RWPE2 (cell line): ENCODE data around the gene SUMF1.

Source experiments
- ATAC-seq: fragments of 200-7000 bp; cut with Tn5 transposase; 3 replicates; pipeline ENCODE4 v1.9.1; 2021; ENCODE audit warnings: low read depth
- DNase-seq: peaks from one replicate; pipeline ENCODE4 v3.0.0-alpha.2; 2020; ENCODE audit warnings: low spot score
- H3K27ac ChIP-seq: fragments of 450-650 bp; 2 replicates; pipeline ENCODE4 v1.5.1; 2017; ENCODE audit warnings: mild to moderate bottlenecking; ENCODE audit not compliant: poor library complexity, severe bottlenecking
- H3K27me3 ChIP-seq: fragments of 250-450 bp; sonication (Bioruptor Pico); 2 replicates; pipeline ENCODE4 v1.5.1; 2021; ENCODE audit warnings: mild to moderate bottlenecking, moderate library complexity; ENCODE audit not compliant: insufficient read depth, poor library complexity, severe bottlenecking
- H3K36me3 ChIP-seq: fragments of 250-450 bp; sonication (Bioruptor Pico); 2 replicates; pipeline ENCODE4 v1.5.1; 2020; ENCODE audit warnings: low read depth, mild to moderate bottlenecking, moderate library complexity
- H3K4me1 ChIP-seq: fragments of 250-450 bp; sonication (Bioruptor Pico); 2 replicates; pipeline ENCODE4 v1.5.1; 2021; ENCODE audit warnings: mild to moderate bottlenecking, moderate library complexity; ENCODE audit not compliant: insufficient read depth, poor library complexity, severe bottlenecking
- H3K4me3 ChIP-seq: fragments of 250-450 bp; sonication (Bioruptor Pico); 2 replicates; pipeline ENCODE4 v1.5.1; 2021; ENCODE audit warnings: mild to moderate bottlenecking, moderate library complexity; ENCODE audit not compliant: severe bottlenecking
- H3K9me3 ChIP-seq: fragments of 250-450 bp; sonication (Bioruptor Pico); 2 replicates; pipeline ENCODE4 v1.5.1; 2021; ENCODE audit warnings: mild to moderate bottlenecking, moderate library complexity; ENCODE audit not compliant: severe bottlenecking
- TF ChIP-seq, protein P1 (sequence below): fragments of 450-650 bp; IDR thresholded peaks from one replicate; pipeline ENCODE4 v1.5.1; 2017; ENCODE audit warnings: mild to moderate bottlenecking, moderate library complexity; ENCODE audit not compliant: poor library complexity, severe bottlenecking

SUMF1 gene

DNA sequence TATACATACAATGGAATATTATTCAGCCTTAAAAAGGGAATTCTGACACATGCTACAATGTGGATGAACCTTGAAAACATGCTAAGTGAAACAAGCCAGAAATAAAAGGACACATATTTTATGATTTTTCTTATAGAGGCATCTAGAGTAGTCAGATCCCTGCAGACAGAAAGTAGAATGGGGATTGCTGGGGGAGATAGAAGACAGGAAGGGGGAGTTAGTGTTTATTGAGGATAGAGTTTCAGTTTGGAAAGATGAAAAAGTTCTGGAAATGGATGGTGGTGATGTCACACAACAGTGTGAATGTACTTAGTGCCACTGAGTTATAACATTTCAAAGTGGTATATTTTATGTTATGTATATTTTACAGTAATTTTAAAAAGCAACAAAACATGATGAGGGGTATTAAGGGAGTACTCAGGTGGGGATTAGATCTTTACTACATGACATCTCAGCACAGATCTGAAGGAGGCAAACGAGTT is 30.8 kb upstream of the SUMF1 start:
- no peaks in the 10 kb centered on the region for H3K27me3 ChIP-seq
- H3K9me3 ChIP-seq, result no peaks in the 10 kb centered on the region
- H3K4me1 ChIP-seq, result peaks cover 6% of the 10 kb centered on the region
- H3K36me3 ChIP-seq, result no peaks in the 10 kb centered on the region
- ATAC-seq, result no peak
- H3K27ac ChIP-seq, result no peak overlapping the region
- H3K4me3 ChIP-seq, result no peak overlapping the region
- no peak for DNase-seq
- TF ChIP-seq, protein P1, sequence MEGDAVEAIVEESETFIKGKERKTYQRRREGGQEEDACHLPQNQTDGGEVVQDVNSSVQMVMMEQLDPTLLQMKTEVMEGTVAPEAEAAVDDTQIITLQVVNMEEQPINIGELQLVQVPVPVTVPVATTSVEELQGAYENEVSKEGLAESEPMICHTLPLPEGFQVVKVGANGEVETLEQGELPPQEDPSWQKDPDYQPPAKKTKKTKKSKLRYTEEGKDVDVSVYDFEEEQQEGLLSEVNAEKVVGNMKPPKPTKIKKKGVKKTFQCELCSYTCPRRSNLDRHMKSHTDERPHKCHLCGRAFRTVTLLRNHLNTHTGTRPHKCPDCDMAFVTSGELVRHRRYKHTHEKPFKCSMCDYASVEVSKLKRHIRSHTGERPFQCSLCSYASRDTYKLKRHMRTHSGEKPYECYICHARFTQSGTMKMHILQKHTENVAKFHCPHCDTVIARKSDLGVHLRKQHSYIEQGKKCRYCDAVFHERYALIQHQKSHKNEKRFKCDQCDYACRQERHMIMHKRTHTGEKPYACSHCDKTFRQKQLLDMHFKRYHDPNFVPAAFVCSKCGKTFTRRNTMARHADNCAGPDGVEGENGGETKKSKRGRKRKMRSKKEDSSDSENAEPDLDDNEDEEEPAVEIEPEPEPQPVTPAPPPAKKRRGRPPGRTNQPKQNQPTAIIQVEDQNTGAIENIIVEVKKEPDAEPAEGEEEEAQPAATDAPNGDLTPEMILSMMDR, result no peak

DNA sequence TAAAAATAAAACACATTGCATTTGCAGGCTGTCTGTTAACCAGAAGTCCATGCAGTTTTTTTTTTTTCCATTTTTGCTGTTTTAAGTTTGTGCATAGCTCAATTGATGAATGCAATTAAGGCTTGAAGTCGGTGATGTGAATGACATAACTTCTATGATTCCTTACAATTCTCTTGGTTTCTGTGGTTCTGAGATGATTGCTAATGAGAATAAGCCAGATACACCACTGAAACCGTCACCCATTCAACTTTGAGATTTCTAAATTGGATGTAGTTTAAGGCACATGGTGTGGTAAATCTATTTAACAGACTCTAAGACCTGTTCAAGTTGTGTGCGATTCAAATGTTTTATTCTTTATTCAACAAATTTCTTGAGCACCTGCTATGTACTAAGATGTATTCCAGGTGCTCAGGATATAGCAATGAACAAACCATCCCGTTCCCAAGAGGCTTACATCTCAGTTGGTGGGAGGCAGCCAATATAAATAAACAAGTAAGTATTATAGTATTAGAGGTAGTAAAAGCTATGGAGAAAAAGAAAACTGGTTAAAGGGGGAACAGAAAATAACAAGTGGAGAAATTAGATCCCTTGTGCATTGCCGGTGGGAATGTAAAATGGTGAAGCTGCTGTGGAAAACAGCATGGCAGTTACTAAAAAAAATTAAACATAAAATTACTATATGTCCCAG is 30.1 kb upstream of the SUMF1 start:
- H3K4me1 ChIP-seq, result peaks cover 6% of the 10 kb centered on the region

DNA sequence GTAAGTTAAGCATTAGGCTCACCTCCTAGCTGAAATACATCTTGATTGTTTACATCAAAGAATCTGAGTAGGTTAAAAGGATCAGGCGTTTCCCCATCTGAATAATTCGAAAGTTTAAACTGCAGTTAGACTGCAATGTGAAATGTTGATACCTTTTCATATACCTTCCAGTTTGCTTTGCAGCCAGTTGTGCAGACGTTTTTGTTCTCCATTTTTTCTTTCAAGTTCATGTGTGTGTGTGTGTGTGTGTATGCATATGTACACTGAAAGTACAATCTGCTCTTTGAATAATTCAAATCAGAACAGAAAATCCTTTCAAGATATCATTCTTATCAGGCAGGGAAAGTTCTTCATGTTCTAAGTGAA is 29.0 kb upstream of the SUMF1 start:
- ATAC-seq (no peak), DNase-seq (no peak)
- Histone ChIP-seq H3K9me3 (no peaks in the 10 kb centered on the region), H3K27me3 (no peaks in the 10 kb centered on the region), H3K27ac (no peak overlapping the region), H3K4me1 (peaks cover 8% of the 10 kb centered on the region), H3K36me3 (no peaks in the 10 kb centered on the region), H3K4me3 (no peak overlapping the region)
- TF ChIP-seq, protein P1, result no peak

More for the DNA sequence above, 30.1 kb upstream of the SUMF1 start:
- Histone ChIP-seq H3K27me3 (no peaks in the 10 kb centered on the region), H3K27ac (no peak overlapping the region), H3K9me3 (no peaks in the 10 kb centered on the region), H3K4me3 (no peak overlapping the region), H3K36me3 (no peaks in the 10 kb centered on the region)
- ATAC-seq, result no peak
- DNase-seq, result no peak
- TF ChIP-seq, protein P1, result no peak

DNA sequence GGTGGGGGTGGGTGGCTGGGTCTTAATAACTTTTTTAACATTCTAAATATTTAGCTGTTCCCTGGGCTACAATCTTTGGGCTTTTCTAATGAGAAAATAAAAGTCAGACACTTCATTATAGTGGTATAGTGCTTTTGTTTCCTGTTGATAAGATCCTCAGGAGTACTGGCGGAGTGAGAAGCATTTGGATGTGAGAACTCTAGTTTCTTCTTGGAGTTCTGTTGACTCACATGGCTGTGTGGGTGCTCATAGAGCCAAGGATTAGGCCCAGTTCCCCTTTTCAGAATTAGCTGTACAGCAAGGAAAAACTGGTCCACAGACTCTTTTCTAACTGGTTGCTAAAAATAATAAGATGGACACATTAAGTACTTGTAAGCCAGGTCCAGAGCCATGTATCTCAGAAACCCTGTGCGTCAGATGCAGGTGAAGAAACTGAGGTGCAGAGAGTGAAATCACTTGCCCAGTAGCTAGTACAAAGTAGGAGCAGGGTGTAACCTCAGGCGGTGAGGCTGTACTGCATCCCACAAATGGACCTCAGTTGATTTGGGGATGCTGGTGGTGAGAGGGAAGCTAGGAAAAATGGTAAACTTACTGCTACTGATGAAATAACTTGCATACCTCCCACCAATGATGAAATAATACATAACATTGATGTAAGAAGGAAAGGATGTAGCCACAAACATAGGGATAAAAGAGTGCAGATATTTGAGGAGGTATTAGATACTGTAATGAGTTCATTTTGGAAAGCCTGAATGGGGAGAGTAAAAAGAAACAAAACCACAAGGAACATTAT is 28.4 kb upstream of the SUMF1 start:
- H3K9me3 ChIP-seq, result no peaks in the 10 kb centered on the region
- no peaks in the 10 kb centered on the region for H3K36me3 ChIP-seq
- no peak overlapping the region for H3K27ac ChIP-seq
- no peak overlapping the region for H3K4me3 ChIP-seq
- ATAC-seq, result no peak
- no peak for DNase-seq
- TF ChIP-seq, protein P1, result no peak
- no peaks in the 10 kb centered on the region for H3K27me3 ChIP-seq
- H3K4me1 ChIP-seq, result peaks cover 8% of the 10 kb centered on the region

DNA sequence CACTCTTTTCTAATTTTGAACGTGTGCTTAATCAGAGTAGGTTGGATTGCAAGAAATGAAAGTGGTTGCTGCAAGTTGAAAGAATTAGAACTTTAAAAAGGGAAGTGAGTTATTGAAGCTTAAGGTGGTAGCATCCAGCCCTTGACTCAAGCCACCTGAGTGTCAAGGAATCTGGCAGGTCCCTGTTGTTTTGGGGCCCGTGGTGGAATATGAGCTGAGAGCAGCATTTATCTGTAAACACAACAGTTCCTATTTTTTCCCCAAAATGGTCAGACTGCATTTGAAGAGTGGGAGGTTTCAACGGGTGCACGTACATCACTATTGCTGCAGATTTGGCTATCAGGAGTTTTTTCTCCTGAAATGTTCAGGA is 27.8 kb upstream of the SUMF1 start:
- Histone ChIP-seq H3K27me3 (no peaks in the 10 kb centered on the region), H3K36me3 (no peaks in the 10 kb centered on the region), H3K4me3 (no peak overlapping the region), H3K27ac (no peak overlapping the region), H3K9me3 (no peaks in the 10 kb centered on the region), H3K4me1 (peaks cover 8% of the 10 kb centered on the region)
- no peak for DNase-seq
- TF ChIP-seq, protein P1, result no peak
- no peak for ATAC-seq
